Tibial nerve (tissue), 4 donors: ENCODE measurements around the gene TFAP2D.

Experiments used
- CTCF ChIP-seq, 5 experiments: fragments of 200-600 bp in 3 of 5; fragments of 450-650 bp in 2 of 5; sonication (generic) in 3 of 5; IDR thresholded peaks; one replicate each; pipeline ENCODE4 v1.5.1; 2016 to 2019; ENCODE audit warnings: antibody characterized with exemption in 5 of 5, mild to moderate bottlenecking in 3 of 5, moderate library complexity in 2 of 5
- EP300 ChIP-seq, 2 donors: sonication (generic); formaldehyde crosslinking; IDR thresholded peaks; one replicate each; pipeline ENCODE4 v1.6.1; 2017; ENCODE audit warnings: antibody characterized with exemption in 2 of 2, mild to moderate bottlenecking in 1 of 2
- POLR2A ChIP-seq, 2 donors: fragments of 450-650 bp; IDR thresholded peaks; one replicate each; pipeline ENCODE4 v1.6.1; 2017; ENCODE audit warnings: antibody characterized with exemption in 2 of 2, mild to moderate bottlenecking in 2 of 2, moderate library complexity in 2 of 2

- TF ChIP-seq CTCF (IDR thresholded peaks at IDR 0.05), result no peak
- TF ChIP-seq POLR2A (IDR thresholded peaks at IDR 0.05), result no peak
- no peak for TF ChIP-seq EP300 (IDR thresholded peaks at IDR 0.05)
These were observed 105.3 kb downstream of the TFAP2D start, which contains the start of gene TFAP2B for GRCh38 chr6:50818673-50819072.
